NCI-H446 treated with DMSO at 0.1 percent for 48 hours (cell line): ENCODE data around the gene NMNAT1.
"Not testable (repeated sequence)": the region's sequence is repeated elsewhere in the genome, so short reads cannot be mapped to it uniquely, and the experiment has no call there.

Experiments used
- DNase-seq: peaks from one replicate; lab custom pipeline; 2025; lab: John Stamatoyannopoulos, UW

The NMNAT1 gene

GRCh38 chr1:10020086-10020485, 76.8 kb downstream of the NMNAT1 start:
- DNase-seq: no peak

- not testable (repeated sequence) for DNase-seq
Measured at GRCh38 chr1:10020678-10021077, 77.4 kb downstream of the NMNAT1 start.

- not testable (repeated sequence) for DNase-seq
Measured at GRCh38 chr1:10021992-10022391, 78.7 kb downstream of the NMNAT1 start.

GRCh38 chr1:10022656-10023055, 79.4 kb downstream of the NMNAT1 start:
- no peak for DNase-seq

GRCh38 chr1:10025354-10025753, 82.1 kb downstream of the NMNAT1 start:
- no peak for DNase-seq

GRCh38 chr1:10027027-10027426, 83.8 kb downstream of the NMNAT1 start:
- no peak for DNase-seq

GRCh38 chr1:10028956-10029500, 85.8 kb downstream of the NMNAT1 start:
- DNase-seq: not testable (repeated sequence)

- no peak for DNase-seq
Measured at GRCh38 chr1:10031461-10031860, 88.2 kb downstream of the NMNAT1 start.

GRCh38 chr1:10032590-10033358, 89.5 kb downstream of the NMNAT1 start, which contains the start of gene UBE4B:
Gene UBE4B, plus strand, starts transcription at chr1:10032958. Its CDS starts 713 bp downstream, at chr1:10033671.
- DNase-seq: peak; percentile 99

- DNase-seq: no peak
Measured at GRCh38 chr1:10033359-10033845, 90.1 kb downstream of the NMNAT1 start.
